ENCODE data around the gene EGFR. TPM values are rescaled to one million over a fixed set of nuclear protein-coding genes. Genes with fewer than 3 reads are reported as not detected.

Gene EGFR
- total and polyA plus RNA-seq, 7 donors: 3.6 to 39.7 (median 14.1) TPM

DNA sequence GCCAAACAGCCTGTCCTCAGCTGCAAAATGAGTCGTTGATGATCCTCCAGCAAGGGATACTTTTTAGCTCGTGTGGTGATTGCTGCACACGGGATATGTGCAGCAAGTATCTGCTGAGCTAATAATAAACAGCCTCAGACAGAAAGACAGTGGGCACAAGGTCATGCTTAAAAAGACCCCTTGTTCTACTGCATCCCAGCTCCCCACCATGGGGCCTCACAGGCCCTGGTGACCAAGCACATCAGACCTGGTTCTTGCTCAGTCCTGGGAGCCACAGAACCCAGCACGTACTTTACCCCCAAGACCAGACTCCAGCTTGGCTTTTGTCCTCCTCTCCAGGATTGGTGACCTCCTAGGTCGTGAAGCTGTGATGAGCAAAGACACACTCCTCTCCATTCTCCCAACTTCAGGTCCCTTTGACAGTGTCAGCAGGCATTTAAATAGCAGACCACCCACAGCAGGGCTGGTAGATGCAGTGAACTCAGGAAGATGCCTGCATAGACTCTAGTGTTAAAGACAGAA, 50.5 kb downstream of the EGFR start:
- no peak overlapping the region for H3K27ac ChIP-seq

DNA sequence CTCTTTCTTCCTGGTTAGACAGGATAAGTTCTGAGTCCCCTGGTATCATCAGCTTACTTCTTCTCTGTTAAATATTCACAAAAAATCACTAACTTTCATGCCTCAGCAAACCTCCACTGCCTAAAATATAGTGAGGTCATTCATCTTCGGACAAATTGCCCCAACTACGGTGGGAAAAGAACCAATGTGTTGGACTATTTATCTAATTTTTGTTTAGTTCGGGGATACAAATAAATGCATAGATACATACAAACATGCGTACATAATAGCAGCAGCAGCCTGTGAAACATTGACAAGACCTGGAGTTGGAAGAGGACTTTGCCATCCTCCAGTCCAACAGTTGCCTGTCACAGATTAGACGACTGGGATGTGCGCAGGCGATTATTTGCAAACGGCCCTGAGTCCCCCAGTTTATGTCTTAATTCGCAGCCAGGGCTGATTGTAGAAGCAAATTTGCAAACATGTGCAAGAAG, 51.5 kb downstream of the EGFR start:
- no peak for ATAC-seq
- no peak for DNase-seq
- no peaks in the 10 kb centered on the region for H3K36me3 ChIP-seq (ENCODE audit: insufficient read depth in 1 of 2, low read depth in 1 of 2)
- peak overlapping the region; percentile 76 for H3K27ac ChIP-seq
- H3K9me3 ChIP-seq: no peaks in the 10 kb centered on the region
- H3K27me3 ChIP-seq (ENCODE audit: insufficient read depth in 3 of 3, low read length in 2 of 3): no peaks in the 10 kb centered on the region
- intact Hi-C loops (cut with DNase I): loop anchor here in 1 of 2 donors (10.0 kb wide), 1 partner anchor 46 kb away; no protein-coding TSS in a partner anchor
- WGBS, 3 donors: 64 to 82% (median 67%) methylated on average over 9 of the region's 9 CpGs
- H3K4me3 ChIP-seq: no peak overlapping the region
- TF ChIP-seq, protein P1, sequence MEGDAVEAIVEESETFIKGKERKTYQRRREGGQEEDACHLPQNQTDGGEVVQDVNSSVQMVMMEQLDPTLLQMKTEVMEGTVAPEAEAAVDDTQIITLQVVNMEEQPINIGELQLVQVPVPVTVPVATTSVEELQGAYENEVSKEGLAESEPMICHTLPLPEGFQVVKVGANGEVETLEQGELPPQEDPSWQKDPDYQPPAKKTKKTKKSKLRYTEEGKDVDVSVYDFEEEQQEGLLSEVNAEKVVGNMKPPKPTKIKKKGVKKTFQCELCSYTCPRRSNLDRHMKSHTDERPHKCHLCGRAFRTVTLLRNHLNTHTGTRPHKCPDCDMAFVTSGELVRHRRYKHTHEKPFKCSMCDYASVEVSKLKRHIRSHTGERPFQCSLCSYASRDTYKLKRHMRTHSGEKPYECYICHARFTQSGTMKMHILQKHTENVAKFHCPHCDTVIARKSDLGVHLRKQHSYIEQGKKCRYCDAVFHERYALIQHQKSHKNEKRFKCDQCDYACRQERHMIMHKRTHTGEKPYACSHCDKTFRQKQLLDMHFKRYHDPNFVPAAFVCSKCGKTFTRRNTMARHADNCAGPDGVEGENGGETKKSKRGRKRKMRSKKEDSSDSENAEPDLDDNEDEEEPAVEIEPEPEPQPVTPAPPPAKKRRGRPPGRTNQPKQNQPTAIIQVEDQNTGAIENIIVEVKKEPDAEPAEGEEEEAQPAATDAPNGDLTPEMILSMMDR (IDR thresholded peaks at IDR 0.05): no peak
- H3K4me1 ChIP-seq: peaks cover 54% of the 10 kb centered on the region

More for the DNA sequence above, 50.5 kb downstream of the EGFR start:
- Histone ChIP-seq H3K4me1 (peaks cover 55% of the 10 kb centered on the region), H3K36me3 (ENCODE audit: insufficient read depth in 1 of 2, low read depth in 1 of 2) (no peaks in the 10 kb centered on the region), H3K4me3 (no peak overlapping the region), H3K9me3 (no peaks in the 10 kb centered on the region), H3K27me3 (ENCODE audit: insufficient read depth in 3 of 3, low read length in 2 of 3) (no peaks in the 10 kb centered on the region)
- intact Hi-C loops (cut with DNase I): loop anchor here (5.0 to 10.0 kb wide), 2 partner anchors 63 to 185 kb away; no protein-coding TSS in a partner anchor
- ATAC-seq (no peak), DNase-seq (no peak)
- 44 to 59% (median 47%) methylated on average over 5 of the region's 5 CpGs for WGBS, 3 donors
- TF ChIP-seq, protein P1 (IDR thresholded peaks at IDR 0.05): no peak

DNA sequence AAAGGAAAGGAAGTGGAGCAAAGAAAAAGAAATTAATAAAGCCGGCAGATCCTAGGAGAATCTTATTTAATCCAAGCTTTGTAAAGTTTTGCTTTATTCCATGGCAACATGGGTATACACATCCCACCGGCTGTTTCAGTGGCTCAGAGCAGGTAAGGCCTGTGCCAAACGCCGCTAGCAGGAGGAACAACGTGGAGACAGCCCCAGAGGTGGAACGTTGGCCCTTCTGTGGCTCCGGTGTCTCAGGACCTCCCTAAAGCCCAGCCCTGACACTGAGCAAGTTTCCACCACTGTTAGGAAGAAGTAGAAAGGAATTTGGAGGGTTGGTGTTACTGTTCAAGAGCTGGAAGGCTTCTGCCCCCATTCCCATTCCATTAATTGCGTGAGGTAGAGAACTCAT, 52.0 kb downstream of the EGFR start:
- no peak for ATAC-seq
- H3K36me3 ChIP-seq (ENCODE audit: insufficient read depth in 1 of 2, low read depth in 1 of 2): no peaks in the 10 kb centered on the region
- peak overlapping the region; percentile 76 for H3K27ac ChIP-seq
- TF ChIP-seq, protein P1 (IDR thresholded peaks at IDR 0.05): no peak
- peaks cover 54% of the 10 kb centered on the region for H3K4me1 ChIP-seq
- no peak overlapping the region for H3K4me3 ChIP-seq
- 43 to 72% (median 55%) methylated on average over 8 of the region's 8 CpGs for WGBS, 3 donors
- intact Hi-C loops (cut with DNase I): loop anchor here in 1 of 2 donors (10.0 kb wide), 1 partner anchor 46 kb away; no protein-coding TSS in a partner anchor
- no peaks in the 10 kb centered on the region for H3K27me3 ChIP-seq (ENCODE audit: insufficient read depth in 3 of 3, low read length in 2 of 3)
- no peaks in the 10 kb centered on the region for H3K9me3 ChIP-seq
- DNase-seq: no peak

DNA sequence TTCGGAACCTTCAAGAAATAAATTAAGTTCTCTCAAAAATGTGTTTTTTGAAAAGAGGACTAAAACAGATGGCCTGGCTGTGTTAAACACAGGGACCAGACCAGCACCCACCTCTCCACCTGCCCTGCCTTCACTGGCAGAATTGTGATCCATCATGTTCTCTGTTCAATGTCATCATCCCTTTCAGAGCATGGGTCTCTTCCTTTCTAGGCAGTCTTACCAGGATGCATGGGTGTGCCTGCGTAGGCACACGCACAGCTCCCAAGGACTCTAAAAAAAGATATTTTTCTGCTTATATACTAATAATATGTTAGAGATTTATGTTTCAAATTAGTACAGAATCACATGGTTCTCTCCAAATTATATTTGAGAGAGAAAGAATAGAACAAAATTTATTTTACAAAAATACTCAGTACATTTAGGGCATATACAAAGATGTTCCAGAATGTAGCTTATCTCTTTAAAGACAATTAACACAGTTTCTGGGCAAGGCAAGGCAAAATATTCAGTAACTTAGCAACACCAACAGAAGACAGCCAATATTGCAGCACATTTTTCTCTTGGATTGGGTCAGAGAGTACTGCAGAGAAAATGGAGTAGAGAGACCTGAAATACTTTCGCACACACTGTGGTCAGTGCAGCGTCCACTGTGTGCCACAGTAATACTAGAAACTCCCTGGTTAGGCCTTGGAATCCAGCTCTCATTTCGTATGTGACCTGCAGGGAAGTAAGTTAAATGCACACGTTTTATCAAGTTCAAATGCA, 52.8 kb downstream of the EGFR start:
- ATAC-seq (peak in 2 of 4 donors; percentile 10 to 11), DNase-seq (no peak)
- H3K36me3 ChIP-seq (ENCODE audit: insufficient read depth in 1 of 2, low read depth in 1 of 2): no peaks in the 10 kb centered on the region
- WGBS, 3 donors: 58 to 68% (median 61%) methylated on average over 6 to 7 of the region's 7 CpGs
- H3K4me3 ChIP-seq: no peak overlapping the region
- intact Hi-C loops (cut with DNase I): loop anchor here in 1 of 2 donors (10.0 kb wide), 1 partner anchor 47 kb away; no protein-coding TSS in a partner anchor
- TF ChIP-seq, protein P1 (IDR thresholded peaks at IDR 0.05): no peak
- H3K27ac ChIP-seq: peak overlapping the region; percentile 76
- peaks cover 54% of the 10 kb centered on the region for H3K4me1 ChIP-seq
- H3K27me3 ChIP-seq (ENCODE audit: insufficient read depth in 3 of 3, low read length in 2 of 3): no peaks in the 10 kb centered on the region
- H3K9me3 ChIP-seq: no peaks in the 10 kb centered on the region
